ENCODE data around the gene CALD1.
A peak's percentile ranks its signal among the peaks of the same experiment; 100 is the strongest.

The CALD1 gene

DNA sequence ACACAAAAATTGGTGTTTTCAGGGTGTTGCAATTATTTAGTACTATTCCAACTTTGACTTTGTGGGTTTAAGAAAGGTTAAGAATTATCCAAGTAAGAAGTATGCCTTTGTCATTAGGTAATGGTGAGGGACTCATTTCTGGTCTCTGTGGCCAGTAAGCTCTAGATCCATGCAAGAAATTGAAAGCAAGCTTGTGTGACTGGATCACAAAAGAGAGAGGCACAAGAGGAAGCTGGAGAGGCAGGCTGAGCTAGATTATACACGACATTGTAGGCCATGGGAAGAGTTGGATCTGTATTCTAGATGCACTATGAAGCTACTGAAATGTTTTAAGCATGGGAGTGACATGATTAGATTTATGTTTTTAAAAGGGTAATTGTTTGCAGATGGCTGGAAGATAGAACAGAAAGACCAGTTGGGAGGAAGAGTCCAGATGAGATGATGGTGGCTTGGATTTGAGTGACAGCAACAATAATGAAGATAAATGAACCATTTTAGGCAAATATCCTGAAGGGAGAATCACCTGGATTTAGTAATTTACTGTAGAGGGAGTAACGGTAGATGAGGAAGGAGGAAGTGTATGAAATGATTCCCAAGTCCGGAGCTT is 50.0 kb downstream of the CALD1 start:
- no peak for DNase-seq

GRCh38 chr7:134831862-134832261 is 52.4 kb downstream of the CALD1 start:
- DNase-seq: no peak

DNA sequence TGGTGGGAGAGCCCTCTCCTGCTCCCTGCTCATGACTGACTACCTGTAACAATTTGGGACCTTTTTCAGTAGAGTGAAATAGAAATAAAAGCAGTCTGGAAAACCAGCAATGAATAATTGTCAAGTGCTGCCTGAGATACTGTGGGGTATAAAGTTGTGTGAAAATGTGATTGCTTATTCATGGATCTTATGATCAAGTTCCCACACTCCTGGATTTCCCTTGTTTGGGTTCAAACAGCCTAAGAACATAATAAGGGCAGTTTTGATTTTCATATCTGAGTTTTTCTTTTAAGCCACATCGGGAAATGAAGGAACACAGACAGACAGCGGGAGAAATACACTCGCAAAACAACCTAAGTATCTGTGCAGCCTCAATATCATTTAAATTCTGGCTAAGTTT is 52.9 kb downstream of the CALD1 start:
- no peak for DNase-seq

- peak; percentile 53 for DNase-seq
These were observed 55.4 kb downstream of the CALD1 start for GRCh38 chr7:134834689-134835462.

GRCh38 chr7:134835463-134835823 is 56.0 kb downstream of the CALD1 start:
- no peak for DNase-seq

DNA sequence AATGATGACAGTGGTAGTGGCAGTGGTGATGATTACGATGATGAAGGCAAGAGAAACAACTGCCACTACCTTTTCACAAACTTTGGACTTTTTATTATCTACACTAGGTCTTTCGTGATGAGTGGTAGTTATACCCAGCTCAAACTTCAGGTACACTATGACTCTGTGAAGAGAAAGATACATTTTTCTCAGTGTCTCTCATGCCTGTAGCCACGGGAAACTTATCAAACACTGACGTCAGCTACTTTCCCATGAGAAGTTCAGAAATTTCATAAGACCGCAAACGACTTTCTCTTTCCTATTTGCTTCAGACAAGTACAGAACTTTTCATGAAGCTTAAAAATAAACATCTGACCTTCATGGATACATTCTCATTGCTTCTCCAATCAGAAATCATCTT is 57.0 kb downstream of the CALD1 start:
- no peak for DNase-seq

- no peak for DNase-seq
These were observed 59.9 kb downstream of the CALD1 start for GRCh38 chr7:134839298-134839697.

DNA sequence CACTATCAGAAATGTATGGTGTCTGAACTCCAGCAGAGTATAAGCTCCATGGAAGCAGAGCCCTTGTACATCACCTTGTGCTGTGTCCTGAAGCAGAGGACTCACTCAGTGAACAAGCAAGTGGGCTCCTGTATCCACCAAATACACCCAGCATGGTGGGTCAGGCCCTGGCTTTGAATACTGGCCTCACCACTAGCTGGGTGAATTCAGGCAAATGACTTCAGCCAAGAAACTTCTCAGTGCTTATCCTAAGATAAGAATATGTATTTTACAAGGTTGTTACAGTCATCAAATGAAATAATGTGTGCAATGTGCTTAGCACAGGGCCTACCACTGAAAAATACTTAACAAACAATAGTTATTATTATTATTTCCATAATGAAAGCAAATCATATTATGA is 62.6 kb downstream of the CALD1 start:
- no peak for DNase-seq

- no peak for DNase-seq
These were observed 63.5 kb downstream of the CALD1 start for GRCh38 chr7:134842886-134843430.

GRCh38 chr7:134844200-134844599 is 64.8 kb downstream of the CALD1 start:
- DNase-seq: no peak

- DNase-seq: no peak
These were observed 66.0 kb downstream of the CALD1 start for GRCh38 chr7:134845461-134845860.

DNA sequence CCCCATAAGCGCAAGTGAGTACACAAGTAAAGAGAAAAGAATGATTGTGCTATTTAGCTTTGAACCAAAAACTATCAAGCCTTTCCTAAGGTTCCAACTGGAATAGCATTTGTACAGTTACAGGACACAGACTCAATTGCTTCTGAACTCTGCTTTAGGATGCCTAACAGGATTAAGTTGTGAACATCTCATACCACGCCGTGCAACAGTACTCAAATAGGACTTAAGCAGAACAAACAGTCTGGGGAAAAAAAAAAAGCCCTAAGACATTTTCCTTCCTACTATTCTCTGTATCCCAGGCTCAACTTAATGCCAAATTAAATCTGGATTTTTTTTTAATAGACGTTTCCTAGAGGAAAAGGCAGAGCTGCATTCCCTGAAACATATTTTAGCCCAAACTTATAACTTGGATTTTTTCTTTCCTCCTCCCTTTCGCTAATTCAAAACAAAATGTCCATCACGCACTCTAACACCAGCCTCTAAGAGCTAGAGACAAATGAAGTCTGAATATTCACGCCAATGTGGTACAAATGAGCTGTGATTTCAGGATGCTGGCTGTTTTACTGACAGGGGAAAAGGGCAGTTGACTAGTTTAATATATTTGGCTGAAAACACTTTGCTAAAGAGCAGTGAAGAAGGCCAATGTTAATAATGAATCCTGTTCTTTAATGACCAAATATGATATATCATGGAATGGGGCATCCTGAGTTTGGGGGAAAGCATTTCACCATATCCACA is 68.6 kb downstream of the CALD1 start:
- no peak for DNase-seq

DNA sequence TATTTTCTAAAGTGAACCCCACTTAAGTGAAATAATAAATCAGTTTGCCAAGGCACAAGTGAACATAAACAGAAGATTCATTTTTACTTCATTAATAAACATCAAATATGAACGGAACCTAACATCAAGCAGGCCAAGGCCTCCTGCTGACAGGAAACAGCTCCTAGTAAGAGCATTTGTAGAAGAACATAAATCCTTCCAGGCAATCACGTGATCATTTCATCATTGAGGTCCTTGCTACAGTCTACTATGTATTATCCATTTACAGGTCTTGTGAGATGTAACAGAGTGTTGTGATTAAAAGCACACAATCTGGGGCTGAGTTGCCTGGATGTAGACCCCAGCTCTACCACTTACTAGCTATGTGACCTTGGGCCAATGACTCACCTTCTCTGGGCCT is 70.6 kb downstream of the CALD1 start:
- no peak for DNase-seq

- no peak for DNase-seq
These were observed 71.7 kb downstream of the CALD1 start for GRCh38 chr7:134851141-134851540.

DNA sequence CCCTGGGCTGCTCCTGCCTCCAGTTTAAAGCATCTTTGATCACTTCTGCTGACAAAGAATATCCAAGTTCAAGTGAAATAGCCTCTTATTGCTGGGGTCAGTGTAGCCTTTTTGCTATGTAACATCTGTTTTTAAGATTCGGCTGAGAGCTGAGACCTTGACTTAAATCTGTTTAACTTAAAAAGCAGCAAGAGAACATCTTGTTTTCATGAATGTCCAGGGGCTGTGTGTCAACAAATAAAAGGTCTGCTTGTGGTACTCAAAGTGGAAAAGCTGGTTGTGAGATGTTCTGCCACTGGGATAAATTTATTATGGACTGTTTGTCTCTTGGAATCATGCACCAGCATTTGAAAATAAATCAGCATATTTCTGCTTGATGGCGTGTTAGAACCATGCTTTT is 73.2 kb downstream of the CALD1 start:
- no peak for DNase-seq

DNA sequence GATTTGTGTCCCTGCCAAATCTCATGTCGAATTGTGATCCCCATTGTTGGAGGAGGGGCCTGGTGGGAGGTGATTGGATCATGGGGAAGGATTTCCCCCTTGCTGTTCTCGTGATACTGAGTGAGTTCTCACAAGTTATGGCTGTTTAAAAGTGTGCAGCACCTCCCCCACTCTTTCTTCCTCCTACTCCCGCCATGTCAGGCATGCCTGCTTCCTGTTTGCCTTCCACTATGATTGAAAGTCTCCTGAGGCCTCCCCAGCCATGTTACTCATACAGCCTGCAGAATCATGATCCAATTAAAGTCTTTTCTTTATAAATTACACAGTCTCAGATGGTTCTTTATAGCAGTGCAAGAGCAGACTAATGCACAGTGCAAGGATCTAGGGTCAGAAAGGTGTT is 75.4 kb downstream of the CALD1 start:
- DNase-seq: peak; percentile 4

DNA sequence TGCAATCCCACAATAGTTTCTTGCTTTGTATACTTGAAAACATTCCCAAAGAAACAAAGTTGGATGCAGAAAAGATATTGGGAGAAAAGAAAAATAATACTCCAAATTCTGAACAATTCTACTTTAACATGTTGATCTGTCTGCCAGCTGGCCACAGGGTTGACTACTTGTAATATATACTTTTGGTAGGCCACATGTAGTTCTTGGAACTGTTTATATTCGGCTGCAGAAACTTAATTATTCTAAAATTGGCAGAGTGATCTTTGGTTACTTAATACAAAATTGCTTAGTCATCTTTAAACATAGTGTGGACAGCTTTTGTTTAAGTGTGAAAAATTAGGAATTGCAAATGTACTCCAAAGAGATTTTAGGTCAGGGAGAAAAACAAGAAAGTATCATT is 76.0 kb downstream of the CALD1 start:
- no peak for DNase-seq

DNA sequence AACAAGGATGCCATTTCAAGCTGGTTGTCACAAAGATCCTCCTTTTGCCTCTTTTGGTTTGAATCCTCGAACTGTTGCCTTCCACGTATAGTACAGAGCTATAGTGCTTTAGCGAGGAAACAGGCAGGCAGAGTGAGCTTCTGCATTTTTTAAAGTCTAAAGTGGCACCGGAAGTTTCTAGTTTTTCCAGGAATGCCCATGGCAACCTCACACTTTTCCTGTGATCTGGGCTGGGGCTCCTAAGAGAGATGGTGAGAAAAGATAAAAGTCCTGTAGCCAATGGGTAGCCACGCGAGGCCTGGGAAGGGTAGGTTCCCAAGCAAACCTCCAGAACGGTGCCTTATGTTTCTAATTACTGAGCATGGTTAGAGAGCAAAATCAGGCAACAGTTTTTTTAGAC is 76.7 kb downstream of the CALD1 start:
- no peak for DNase-seq

DNA sequence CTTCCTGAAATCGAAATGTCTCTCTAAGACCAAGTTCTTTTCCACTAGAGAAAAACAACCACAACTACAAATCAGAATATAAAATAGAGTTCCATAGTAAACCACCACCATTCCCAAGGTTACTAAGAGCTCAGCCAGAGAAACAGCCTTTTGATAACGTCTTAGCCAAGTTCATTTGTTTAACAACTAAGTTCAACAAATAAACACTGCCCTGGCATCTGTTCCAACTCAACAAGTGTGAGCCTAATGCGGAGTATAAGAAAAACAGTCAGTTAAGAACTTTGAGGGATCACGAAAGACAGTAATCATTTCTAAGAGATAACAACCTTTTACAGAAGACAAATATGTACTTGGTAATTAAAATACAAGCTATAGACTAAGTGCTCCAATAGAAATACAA is 77.3 kb downstream of the CALD1 start:
- DNase-seq: no peak

DNA sequence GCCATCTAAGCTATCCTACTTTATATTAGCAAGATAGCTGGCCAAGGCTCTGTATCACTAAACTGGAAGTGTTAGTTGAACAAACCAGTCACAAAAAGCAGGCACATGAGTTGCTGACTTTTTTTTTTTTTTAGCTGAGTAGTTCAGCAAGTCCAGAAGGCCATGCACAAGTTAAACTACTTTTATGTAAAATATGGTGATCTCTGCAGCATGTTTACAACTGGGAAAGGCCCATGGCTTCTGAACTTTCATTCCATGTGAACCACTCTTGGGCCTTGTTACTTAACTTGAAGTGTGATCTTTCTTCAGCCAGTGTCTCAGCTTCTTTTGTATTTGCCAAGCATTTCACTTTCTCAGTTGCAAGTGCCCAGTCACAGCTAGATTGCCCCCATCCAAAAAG is 78.5 kb downstream of the CALD1 start:
- DNase-seq: no peak

DNA sequence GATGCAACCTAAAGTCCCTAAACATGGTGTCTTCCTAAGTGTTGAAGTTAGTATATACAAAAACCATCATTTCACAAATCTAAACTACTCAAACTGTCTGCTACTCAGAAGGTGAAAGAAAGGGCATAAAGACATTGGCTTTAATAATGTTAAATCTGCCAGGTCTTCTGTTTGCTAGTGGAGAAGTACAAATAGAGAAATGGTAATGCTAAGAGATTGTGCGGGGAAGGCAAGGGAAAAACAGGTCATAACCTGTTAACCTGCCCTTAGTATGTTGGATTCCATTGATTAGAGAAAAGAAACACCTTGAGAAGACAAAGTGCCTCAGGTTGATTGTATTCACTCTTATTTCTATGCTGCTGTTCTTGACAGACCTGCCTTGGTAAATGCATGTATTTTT is 80.3 kb downstream of the CALD1 start:
- no peak for DNase-seq

DNA sequence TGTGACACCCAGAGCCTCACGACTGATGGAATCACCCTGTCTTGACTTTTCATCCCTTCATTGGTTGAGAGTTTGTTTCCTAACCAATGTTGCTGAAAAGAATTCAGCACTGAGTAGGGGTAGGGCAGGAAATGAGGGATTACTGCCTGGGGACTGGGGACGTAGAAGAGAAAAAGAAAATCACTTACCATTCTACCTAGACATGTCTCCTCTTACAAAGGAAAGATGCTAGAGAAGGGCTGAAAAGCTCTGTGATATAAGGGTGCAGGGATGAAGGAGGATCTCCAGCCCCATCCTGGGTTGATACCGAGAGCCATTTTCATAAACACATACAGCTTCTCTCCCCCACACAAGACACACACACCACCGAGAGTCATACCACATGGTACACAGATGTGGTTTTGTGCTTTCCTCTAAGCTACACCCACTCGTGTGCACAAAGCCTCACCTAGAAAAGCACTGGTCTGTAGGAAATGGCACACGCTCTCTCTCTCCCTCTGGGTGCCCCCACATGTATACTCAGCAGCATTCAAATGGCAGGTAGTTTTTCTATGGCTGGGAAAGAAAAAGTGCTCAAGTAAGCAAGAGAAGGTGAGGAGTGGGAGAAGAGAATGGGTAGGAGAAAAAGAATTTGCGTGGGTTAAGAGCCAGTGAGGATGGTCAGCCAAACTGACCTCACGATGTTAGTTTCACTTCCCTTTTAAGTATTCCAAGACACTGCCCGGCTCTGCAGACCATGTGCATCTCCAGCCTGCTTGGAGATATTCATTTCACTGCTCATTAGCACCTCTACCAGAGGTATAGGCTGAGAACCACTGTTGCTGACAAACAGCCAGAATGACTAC is 85.8 kb downstream of the CALD1 start:
- DNase-seq: peak; percentile 6

DNA sequence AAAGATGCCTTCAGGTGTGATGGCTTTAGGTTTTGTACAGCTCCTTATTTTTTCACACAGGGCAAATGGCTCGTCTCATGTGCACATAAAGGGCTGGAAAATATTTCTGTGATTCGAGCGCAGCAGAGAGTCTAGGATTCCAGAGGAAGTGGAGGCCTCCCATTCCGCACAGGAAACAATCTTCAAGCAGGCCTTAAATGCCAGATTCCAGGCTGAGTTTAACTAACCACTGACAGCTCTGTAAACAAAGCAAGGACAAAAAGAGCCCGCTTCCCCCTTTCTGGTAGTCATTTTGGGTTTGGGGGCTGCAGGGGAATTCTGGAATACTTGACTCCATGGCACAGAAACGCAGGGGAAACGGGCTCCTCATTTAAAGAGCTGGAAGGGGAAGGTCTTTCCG is 87.2 kb downstream of the CALD1 start:
- DNase-seq: no peak
